ENCODE measurements around the gene CHIA. TPM values are rescaled to one million over a fixed set of nuclear protein-coding genes. Genes with fewer than 3 reads are reported as not detected.

The CHIA gene
- total and polyA plus RNA-seq, 12 donors: 0.30 TPM; not detected in 11

DNA sequence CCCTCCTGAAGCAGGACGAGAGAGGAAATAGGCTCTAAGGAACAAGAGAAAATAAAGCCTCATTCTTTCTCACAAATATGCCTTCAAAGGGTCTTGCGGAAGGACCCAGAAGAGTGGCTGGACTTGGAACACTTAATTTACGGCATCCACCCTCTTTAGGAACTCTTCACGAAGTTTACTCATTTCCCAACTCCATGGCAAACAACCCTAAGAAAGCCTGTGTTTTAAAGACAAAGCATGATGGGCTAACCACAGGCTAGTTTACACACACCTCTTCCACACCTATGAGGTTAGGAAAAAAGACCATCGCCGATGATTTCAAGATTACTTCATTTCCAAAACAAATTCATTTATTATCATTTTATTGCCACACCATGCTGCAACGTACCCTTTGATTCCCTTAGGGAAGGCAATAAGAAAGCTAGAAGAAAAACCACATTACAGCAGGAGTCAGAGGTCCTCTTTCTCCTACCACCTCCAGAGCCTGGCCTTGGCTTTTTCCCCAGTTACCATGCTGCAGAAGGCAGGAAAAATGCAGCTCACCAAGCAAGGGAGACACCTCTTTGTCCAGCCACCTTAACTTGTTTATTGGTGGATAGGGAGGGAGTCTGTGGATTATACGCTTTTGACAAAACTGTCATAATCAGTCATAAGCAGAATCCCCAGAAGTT lies 33.5 kb upstream of the CHIA start:
- intact Hi-C loops (cut with DNase I): no loop called here
- Histone ChIP-seq H3K36me3 (no peaks in the 10 kb centered on the region), H3K4me3 (no peak overlapping the region), H3K27me3 (peaks cover 0 to 4% (median 0%) of the 10 kb centered on the region in 7 donors), H3K9me3 (peaks cover 0 to 6% (median 0%) of the 10 kb centered on the region in 11 donors), H3K4me1 (no peaks in the 10 kb centered on the region), H3K27ac (no peak overlapping the region)
- DNase-seq (no peak), ATAC-seq (no peak)
- 85 to 86% methylated on average over 8 of the region's 8 CpGs for WGBS, 2 donors
- TF ChIP-seq, protein P1, sequence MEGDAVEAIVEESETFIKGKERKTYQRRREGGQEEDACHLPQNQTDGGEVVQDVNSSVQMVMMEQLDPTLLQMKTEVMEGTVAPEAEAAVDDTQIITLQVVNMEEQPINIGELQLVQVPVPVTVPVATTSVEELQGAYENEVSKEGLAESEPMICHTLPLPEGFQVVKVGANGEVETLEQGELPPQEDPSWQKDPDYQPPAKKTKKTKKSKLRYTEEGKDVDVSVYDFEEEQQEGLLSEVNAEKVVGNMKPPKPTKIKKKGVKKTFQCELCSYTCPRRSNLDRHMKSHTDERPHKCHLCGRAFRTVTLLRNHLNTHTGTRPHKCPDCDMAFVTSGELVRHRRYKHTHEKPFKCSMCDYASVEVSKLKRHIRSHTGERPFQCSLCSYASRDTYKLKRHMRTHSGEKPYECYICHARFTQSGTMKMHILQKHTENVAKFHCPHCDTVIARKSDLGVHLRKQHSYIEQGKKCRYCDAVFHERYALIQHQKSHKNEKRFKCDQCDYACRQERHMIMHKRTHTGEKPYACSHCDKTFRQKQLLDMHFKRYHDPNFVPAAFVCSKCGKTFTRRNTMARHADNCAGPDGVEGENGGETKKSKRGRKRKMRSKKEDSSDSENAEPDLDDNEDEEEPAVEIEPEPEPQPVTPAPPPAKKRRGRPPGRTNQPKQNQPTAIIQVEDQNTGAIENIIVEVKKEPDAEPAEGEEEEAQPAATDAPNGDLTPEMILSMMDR (IDR thresholded peaks at IDR 0.05): no peak

DNA sequence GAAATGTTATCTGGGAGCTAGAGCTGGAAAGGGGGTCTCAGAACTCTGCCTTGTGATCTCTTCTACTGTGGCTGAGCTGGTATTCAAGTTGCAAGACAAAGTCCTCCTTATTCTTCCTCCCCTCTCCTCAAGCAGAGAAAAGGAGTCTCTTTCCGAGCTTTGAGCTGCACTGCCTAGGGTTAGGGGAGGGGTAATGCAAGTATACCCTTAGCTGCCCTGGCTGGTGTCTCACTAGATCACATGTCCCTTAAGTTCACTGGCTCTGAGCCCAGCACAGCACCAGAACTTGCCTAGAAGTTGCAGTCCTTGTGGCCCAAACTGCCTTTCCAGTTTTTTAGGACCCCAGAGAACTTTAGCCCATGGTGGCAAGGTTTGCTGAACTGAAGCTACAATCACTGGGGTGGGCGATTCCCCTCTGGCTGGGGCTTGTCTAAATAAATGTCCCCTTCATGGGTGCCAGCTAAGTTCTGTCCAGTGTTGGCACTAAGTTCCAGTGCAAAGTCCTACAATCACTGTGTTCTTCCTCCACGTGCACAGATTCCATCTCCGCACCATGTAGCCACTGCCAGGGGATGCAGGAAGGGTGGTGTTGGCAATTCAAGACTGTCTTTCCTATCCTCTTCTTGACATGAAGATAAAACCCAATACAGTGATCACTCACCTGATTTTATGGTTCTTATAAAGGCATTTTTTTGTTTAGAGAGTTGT lies 22.7 kb upstream of the CHIA start:
- DNase-seq (no peak), ATAC-seq (no peak)
- TF ChIP-seq, protein P1 (IDR thresholded peaks at IDR 0.05): no peak
- intact Hi-C loops (cut with DNase I): no loop called here
- peaks cover 0 to 10% (median 7%) of the 10 kb centered on the region in 9 donors for H3K4me1 ChIP-seq
- H3K9me3 ChIP-seq: peaks cover 0 to 11% (median 0%) of the 10 kb centered on the region in 11 donors
- 73 to 92% methylated on average over 4 of the region's 4 CpGs for WGBS, 2 donors
- no peaks in the 10 kb centered on the region for H3K36me3 ChIP-seq
- H3K27me3 ChIP-seq: peaks cover 0 to 62% (median 42%) of the 10 kb centered on the region in 7 donors
- no peak overlapping the region for H3K4me3 ChIP-seq
- H3K27ac ChIP-seq: no peak overlapping the region

DNA sequence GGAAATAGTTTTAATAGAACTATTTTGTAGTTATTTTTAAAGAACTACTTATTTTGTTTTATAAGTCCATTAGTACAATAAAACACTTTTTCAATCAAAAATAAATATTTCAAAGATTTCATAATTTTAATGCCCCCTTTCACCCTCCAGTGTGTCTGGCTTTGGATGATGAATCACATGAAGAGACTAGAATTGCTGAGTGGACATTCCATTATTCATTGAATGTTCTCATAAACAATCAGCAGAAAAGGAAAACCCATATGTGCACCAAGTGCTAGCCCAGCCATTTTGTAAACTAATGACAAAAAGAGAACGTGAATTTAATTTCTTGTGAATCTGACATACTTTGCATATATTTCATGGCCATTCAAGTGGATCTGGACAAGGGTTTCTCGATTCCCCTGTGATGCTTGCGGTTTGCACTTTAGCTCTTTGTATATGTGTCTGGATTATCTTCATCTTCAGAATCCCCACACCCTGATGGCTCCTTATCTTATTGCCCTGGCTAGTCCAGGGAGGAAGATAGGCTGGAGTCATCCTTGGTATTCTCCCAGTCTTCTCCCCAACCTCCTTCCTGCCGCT lies 20.7 kb upstream of the CHIA start:
- no peak overlapping the region for H3K27ac ChIP-seq
- intact Hi-C loops (cut with DNase I): no loop called here
- H3K4me3 ChIP-seq: no peak overlapping the region
- TF ChIP-seq, protein P1 (IDR thresholded peaks at IDR 0.05): no peak
- 94% methylated on average over 4 of the region's 4 CpGs for WGBS, 2 donors
- H3K36me3 ChIP-seq: no peaks in the 10 kb centered on the region
- peaks cover 0 to 6% (median 0%) of the 10 kb centered on the region in 11 donors for H3K9me3 ChIP-seq
- DNase-seq (no peak), ATAC-seq (no peak)
- peaks cover 0 to 58% (median 44%) of the 10 kb centered on the region in 7 donors for H3K27me3 ChIP-seq
- H3K4me1 ChIP-seq: peaks cover 0 to 10% (median 7%) of the 10 kb centered on the region in 9 donors

DNA sequence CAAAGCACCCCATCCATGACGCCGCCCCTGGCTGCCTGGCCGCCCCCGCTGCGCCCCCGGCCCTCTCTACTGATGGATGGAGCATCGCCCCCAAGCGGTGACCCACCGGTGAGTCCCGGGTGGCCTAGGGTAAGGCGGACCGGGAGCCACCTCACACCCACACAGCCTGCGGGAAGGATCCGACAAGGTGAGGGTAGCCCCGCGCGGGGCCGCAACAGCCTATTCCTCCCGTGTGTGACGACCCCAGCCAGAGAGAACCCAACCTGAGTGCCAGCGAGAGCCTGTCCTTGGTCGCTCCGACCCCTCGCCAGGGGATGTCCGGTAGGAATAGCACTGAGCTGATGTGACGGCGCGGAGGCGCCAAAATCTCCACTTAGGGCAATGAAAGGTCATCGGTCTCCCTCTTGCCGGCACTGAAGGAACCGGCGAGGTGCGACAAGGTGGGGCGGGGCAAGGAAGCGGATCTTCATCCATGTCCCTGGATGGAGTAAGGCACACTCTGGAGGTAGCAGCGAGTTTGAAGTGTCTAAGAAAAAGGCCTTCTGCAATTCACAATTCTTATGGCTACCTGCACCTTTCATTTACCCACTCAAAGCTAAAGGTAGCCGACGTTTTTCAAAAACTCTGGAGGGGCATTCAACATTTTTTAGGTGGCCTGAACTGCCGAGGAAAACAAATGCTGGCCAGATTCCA lies 19.7 kb upstream of the CHIA start:
- Histone ChIP-seq H3K36me3 (no peaks in the 10 kb centered on the region), H3K27me3 (peaks cover 0 to 58% (median 44%) of the 10 kb centered on the region in 7 donors), H3K4me1 (peaks cover 0 to 16% (median 7%) of the 10 kb centered on the region in 9 donors), H3K9me3 (no peaks in the 10 kb centered on the region), H3K4me3 (no peak overlapping the region), H3K27ac (no peak overlapping the region)
- intact Hi-C loops (cut with DNase I): no loop called here
- TF ChIP-seq, protein P1 (IDR thresholded peaks at IDR 0.05): no peak
- 3 to 7% methylated on average over 40 of the region's 40 CpGs for WGBS, 2 donors
- DNase-seq (peak in 1 of 2 donors; percentile 11), ATAC-seq (peak in 2 of 8 donors; percentile 7 to 26)

Data from heart right ventricle (tissue), 16 donors.